ENCODE data around the gene MBP.
"Not testable (repeated sequence)": the region's sequence is repeated elsewhere in the genome, so short reads cannot be mapped to it uniquely, and the experiment has no call there.

MBP gene

GRCh38 chr18:76951456-76952247 is 180.9 kb downstream of the MBP start:
- no peak for DNase-seq (ENCODE audit: low read depth in 2 of 2)

DNA sequence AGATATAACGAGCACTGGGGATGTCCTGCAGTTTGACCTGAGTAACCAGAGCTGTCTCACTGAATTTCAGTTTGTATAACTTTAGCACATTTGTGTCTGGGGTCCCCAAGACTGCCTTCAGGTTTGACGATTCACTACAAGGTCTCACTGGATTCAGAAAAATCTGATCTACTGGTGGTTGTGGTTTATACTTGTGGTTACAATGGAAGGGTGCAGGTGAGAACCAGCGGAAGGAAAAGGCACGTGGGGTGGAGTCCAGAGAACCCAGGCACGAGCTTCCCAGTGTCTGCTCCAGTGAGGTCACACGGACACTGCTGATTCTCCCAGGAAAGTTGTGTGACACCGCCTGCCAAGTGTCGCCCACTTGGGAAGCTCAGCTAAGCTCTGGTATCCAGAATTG is 184.2 kb downstream of the MBP start:
- DNase-seq (ENCODE audit: low read depth in 2 of 2) = no peak

GRCh38 chr18:76944346-76944745 is 188.2 kb downstream of the MBP start:
- DNase-seq (ENCODE audit: low read depth in 2 of 2) = not testable (repeated sequence)

GRCh38 chr18:76943542-76944339 is 188.8 kb downstream of the MBP start:
- DNase-seq (ENCODE audit: low read depth in 2 of 2) = peak; percentile 69 to 75

- no peak for DNase-seq (ENCODE audit: low read depth in 2 of 2)
Measured at GRCh38 chr18:76941284-76941683, 191.3 kb downstream of the MBP start.

- no peak for DNase-seq (ENCODE audit: low read depth in 2 of 2)
Measured at GRCh38 chr18:76938619-76939018, 194.0 kb downstream of the MBP start.

- DNase-seq (ENCODE audit: low read depth in 2 of 2) = no peak
Measured at GRCh38 chr18:76937597-76937996, 195.0 kb downstream of the MBP start.

DNA sequence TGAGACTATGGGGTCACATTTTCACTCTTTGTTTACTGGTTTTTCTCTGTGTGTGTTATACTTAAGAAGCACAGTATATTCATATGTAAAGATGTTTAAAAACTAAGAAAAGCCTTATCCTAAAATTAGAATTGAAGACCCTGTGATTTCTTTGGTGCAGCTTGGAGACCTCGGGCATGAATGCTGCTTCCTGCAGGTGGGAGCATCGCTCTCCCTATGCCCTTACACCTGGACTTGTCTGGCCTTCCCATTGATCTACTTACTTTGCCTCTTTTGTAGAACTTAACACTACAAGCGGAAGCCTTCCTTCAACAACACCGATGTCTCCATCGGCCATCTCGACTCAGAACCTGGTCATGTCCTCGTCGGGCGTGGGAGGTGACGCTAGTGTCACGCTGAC is 195.7 kb downstream of the MBP start:
- no peak for DNase-seq (ENCODE audit: low read depth in 2 of 2)

- DNase-seq (ENCODE audit: low read depth in 2 of 2) = no peak
Measured at GRCh38 chr18:76935722-76936337, 196.8 kb downstream of the MBP start.

DNA sequence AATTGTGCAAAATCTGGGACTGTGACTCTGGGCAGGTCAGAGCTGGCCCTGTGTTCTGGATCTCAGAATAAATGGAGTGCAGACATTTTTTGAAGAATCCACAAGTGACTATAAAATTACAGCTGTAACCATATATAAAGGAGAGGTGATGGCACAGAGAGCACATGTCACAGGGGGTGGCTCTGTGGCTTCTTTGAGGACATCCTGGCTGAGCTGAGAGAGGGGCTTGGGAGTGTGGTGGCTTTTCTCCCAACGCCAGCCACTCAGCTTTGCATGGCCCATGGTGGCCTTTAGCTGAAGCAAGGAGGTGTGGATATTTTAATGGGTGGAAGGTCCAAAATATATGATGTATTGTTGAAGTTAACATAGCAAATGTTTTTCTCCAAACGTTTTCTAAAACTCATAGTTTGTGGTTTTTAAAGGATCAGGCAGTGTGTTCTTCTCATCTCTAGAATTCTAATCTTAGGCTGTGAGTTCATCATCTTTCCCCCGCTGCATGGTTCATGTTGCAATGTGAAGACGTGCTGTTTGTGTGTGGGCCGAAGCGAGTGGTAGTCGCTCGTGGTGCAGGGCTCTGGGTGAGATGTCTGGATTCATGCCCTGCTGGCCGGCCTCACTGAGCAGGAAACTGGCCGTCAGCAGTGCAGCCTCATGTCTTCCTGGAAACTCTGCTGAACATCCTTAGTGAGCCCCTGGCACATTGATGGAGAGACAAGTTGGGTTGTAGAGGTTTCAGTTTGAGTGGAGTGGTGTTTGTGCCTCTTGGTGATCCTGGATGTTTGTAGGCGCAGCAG is 200.4 kb downstream of the MBP start:
- DNase-seq (ENCODE audit: low read depth in 2 of 2) = peak in 1 of 2 experiments; percentile 2

DNA sequence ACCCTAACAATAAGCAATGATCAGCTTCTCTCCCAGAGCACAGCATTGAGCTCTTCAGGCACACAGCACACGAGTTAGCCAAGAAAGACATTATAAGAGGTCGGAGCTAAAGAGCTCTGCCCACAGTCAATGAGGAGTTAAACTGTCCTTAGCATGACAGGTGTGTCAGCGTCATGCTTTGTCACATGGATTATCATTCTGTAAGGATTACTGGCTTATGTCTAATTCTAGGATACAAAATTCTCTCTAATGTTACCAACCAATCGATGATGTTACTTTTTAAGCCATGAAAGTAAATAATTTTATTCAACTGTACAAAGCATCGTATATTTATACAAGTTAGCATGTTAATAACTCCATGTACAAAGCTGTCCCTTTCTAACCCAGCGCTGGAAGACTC is 201.4 kb downstream of the MBP start:
- DNase-seq (ENCODE audit: low read depth in 2 of 2) = no peak

Data from fibroblast of skin of left quadriceps (primary cell).